HG03025 (cell line): ENCODE data around the gene ARHGAP42.

Source experiments
- ATAC-seq: cut with Tn5 transposase; IDR thresholded peaks from one replicate; pipeline ENCODE4 v1.9.1; 2021; ENCODE audit warnings: mild to moderate bottlenecking, moderate library complexity; ENCODE audit not compliant: unreplicated experiment, low FRiP score

Gene ARHGAP42

DNA sequence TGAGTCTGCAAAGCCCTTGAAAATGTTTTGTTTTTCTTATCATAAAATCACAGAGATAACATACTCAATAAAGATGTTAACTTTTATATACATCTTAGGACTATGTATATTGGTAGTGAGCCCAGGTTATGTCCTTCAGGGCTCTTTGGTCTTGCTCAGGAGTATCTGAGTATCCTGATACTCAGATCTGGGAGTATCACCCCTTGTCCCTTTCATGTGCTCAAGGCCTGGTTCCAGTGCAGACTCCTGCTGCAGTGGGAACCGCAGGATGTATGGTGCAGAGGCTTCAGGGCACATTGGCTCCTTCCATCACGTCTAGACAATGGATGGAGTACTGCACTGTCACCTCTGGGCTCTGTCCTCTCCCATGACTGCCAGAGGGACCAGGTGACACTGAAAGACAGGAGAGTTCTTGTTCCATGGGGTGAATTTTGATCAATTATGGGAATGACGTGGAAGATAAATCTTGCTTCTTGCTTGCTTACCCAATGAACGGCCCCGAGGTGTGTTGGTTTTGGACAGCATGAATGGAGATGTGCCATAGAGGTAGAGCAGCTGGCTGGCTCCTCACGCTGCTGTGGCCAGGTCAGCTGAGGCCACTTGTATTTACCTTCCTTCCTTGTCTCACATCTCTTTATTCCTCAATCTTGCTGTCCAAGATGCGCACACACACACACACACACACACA, 215.5 kb downstream of the ARHGAP42 start:
- ATAC-seq: no peak

- no peak for ATAC-seq
Observed at GRCh38 chr11:100903284-100903683, 216.2 kb downstream of the ARHGAP42 start.

DNA sequence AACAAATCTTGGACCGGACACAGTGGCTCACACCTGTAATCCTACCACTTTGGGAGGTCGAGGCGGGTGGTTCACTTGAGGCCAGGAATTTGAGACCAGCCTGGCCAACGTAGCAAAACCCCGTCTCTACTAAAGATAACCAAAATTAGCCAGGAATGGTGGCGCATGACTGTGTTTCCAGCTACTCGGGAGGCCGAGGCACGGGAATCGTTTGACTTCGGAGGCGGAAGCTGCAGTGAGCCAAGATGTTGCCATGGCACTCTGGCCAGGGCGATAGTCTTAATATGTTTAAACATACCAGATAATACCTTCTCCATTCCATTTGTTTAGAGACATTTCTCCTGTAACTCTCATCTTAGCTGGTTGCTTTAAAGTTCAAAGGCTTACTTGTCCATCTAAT, 218.6 kb downstream of the ARHGAP42 start:
- ATAC-seq: no peak

DNA sequence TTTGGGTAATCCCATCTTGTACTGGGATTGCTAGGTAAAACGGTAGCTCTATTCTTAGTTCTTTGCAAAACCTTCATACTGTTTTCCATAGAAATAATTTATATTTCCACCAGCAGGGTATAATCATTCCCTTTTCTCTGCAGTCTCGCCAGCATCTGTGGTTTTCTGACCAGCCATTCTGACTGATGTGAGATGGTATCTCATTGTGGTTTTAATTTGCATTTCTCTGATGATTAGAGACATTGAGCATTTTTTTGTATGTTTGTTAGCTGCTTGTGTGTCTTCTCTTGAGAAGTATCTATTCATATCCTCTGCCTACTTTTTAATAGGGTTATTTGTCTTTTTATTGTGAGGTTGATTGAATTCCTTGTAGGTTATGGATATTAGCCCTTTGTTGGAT, 221.7 kb downstream of the ARHGAP42 start:
- ATAC-seq: peak; percentile 56

DNA sequence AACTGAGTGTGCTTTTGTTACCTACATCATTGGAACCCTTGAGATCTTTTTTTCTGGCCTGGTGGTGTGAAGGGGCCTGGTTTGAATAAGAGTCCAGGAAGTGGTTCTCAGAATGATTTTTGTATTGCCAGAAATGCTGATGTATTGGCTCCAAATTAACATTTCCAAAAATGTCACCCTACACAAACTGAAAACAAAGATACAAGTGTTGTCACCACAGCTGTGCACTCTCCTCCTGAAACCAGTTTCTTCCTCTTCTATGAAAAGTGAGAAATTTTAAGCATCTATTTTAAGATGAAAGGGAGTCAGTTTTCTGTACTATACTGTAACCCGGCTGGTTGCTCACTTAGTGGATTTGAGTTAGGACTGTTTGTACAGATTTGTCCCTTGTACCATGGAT, 223.7 kb downstream of the ARHGAP42 start:
- peak; percentile 98 for ATAC-seq

- ATAC-seq: no peak
Observed at GRCh38 chr11:100914415-100915110, 227.5 kb downstream of the ARHGAP42 start.

GRCh38 chr11:100918551-100919500, 231.7 kb downstream of the ARHGAP42 start:
- no peak for ATAC-seq

DNA sequence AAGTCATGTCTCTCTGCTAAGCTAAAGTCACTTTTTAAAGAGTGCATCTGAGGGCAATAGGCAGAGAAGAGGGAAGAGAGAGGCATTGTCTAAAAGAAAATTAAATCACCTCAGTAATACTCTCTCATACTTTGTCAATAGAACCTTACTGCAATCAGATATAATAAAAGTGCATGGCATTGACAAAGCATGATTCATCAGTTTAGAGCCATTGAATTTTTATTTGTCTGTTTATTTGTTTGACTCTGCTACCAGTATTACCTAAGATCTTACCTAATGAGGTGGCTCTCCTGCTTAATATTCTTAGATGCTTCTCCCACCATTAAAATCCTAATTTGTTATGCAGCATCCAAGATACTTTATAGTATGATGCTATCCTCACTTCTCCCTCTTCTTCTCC, 233.5 kb downstream of the ARHGAP42 start:
- no peak for ATAC-seq

- no peak for ATAC-seq
Observed at GRCh38 chr11:100922121-100922520, 235.0 kb downstream of the ARHGAP42 start.

- no peak for ATAC-seq
Observed at GRCh38 chr11:100923555-100923954, 236.5 kb downstream of the ARHGAP42 start.

GRCh38 chr11:100925935-100926334, 238.8 kb downstream of the ARHGAP42 start:
- peak; percentile 69 for ATAC-seq

DNA sequence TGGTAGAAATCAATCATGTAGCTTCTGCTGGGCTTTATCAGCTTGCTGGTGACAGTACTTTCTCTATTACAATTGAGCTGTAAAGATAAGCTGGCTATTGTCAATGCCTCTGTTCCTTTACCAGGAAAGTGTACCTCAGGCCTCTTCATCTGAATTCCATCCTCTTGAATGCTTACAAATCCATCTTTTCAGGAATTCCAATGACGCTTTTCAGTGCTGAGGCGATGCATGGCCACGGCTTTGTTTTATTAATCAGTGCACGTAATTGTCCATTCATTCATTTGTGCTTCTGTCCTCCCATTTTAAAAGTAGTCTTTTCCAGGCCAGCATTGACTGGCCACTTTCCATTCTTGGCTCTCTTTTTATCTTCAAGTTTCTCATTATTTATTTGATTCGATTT, 240.5 kb downstream of the ARHGAP42 start:
- ATAC-seq: no peak

GRCh38 chr11:100928426-100928825, 241.3 kb downstream of the ARHGAP42 start:
- no peak for ATAC-seq

- ATAC-seq: peak; percentile 65
Observed at GRCh38 chr11:100929377-100929776, 242.3 kb downstream of the ARHGAP42 start.

DNA sequence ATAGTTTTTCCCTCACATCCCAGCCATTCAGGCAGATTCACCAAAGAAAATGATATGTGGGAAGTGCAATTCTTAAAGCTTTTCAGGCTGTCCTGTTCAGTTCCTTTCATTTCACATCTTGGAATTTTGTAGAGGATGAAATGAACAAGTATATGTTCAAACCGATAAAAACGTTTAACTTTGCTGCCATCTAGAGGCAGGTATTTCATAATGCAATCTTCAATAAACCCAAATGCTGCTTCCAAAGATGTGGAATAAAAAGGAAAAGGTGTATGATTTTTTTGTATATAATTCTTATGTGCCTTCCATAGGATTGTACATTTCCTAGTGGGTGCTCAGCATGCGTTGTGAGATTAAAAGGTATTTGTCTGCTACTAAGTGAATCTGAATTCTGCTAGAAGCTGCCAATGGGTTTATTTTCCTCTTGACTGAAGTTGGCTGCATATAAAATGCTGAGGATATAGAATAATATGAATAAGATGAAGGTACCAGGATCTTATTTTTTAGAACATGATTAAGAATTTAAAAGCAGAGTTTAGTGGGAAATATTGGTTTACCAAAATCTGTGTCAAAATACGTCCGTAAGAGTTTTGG, 243.2 kb downstream of the ARHGAP42 start:
- no peak for ATAC-seq

DNA sequence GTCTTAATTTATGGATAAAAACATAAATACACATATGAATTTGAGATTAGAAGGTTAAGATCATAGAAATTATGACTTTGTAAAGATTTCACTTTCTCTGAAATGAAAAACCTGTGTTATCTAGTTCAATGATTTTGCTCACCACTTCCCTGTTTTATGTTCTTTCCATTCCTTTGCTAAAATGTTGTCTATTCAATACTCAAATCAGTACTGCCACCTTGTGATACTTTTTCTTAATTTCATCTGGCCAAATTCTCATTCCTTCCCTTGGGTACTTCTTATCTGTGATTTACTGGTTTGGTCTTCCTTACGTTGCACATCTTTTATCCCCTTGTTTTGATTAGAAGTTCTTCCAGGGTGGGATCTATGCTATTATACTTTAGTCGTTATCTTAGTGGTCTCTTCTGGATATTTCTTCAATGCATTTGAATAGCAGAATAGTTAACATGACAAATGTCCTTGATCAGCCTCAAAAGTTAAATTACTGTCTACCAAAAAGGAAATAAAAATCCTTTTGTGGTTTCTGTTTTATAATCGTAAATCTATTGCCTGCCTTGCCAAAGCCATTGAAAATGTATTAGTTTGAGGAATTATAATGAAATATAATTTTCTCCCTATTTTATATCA, 245.5 kb downstream of the ARHGAP42 start:
- ATAC-seq: no peak

DNA sequence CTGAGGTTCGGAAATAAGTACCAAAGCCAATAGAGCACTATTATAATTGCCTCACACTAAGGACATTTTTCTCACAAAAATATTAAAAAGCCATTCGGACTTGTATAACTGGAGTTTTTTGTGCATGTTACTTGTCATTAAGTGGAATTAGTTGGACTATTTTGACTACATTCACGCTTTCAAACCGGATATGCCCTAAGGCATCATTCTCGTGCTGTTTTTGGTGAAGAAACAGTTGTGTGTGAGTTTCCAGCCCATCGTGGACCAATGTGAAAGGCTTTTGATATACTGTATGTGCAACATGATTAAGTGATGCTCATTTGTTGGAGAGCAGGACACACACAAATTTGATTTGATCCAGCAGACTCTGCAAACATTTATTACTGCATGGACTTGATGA, 249.7 kb downstream of the ARHGAP42 start:
- ATAC-seq: no peak

GRCh38 chr11:100939571-100939970, 252.5 kb downstream of the ARHGAP42 start:
- ATAC-seq: no peak

- ATAC-seq: no peak
Observed at GRCh38 chr11:100940111-100940510, 253.0 kb downstream of the ARHGAP42 start.

- ATAC-seq: no peak
Observed at GRCh38 chr11:100941033-100941432, 253.9 kb downstream of the ARHGAP42 start.
